Limb (tissue), 2 donors: Measurements from ENCODE around the gene TRIO.
"Not testable (repeated sequence)": the region's sequence is repeated elsewhere in the genome, so short reads cannot be mapped to it uniquely, and the experiment has no call there.

Experiments
- DNase-seq, 2 donors: peaks; one replicate each; pipeline ENCODE4 v3.0.0-alpha.2; 2016; ENCODE audit errors: extremely low spot score in 2 of 2

TRIO gene

DNA sequence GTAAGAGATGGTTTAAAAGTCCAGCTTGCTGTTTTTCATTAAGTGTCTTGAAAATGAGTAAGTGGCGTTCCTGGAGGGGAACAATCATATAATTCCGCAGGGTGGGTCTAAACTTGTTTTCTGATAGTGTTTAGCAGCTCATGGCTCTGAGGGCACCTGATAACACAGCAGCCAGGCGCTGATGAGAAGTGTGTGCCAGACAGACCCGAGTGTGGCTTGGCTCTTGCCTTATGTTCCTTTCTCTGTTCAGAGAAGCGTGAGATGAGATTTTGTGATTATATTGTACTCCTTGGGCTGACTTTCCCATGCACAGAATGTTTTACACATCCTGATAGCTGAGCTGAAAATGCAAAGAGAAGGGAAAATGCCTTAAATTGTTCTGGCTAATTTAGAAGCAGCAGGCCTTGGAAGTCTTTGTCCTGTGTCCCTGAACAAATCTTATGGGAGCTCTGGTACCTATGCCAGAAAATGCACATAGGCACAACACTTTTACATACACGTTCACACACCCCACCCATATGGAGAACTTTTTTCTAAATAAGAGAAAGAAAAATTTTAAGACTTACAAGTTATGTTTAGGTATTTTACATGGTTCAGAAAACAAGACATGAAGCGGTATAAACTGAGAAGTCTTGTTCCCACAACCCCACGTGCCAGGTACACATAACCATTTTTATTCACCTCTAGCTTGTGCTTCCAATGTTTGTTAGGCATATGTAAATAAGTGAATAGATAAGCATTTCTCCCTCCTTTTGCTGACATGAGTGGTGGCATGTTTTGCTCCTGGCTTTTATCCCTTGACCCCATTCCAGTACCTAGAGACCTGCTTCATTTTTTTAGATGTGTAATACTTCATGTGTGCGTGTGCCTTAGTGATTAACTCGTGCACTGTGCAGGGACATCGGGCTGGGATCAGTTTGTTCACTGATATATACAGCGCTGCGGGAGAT, 286.2 kb downstream of the TRIO start:
- DNase-seq: no peak

DNA sequence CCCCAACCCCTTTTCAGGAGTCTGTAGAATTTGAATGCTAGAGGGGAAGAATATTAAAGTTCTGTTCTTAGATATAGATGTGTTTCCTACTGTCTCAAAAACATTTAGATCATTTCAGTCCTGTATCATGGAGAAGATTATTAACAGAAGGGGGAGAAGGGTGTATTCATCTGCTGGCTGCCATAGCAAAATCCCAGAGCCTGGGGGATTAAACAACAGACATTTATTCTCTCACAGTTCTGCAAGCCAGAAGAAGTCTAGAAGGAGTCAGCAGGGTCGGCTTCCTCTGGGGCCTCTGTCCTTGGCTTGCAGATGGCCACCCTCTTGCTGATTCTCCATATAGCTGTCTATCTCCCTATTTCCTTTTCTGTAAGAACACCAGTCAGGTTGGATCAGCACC, 288.4 kb downstream of the TRIO start:
- DNase-seq: no peak

DNA sequence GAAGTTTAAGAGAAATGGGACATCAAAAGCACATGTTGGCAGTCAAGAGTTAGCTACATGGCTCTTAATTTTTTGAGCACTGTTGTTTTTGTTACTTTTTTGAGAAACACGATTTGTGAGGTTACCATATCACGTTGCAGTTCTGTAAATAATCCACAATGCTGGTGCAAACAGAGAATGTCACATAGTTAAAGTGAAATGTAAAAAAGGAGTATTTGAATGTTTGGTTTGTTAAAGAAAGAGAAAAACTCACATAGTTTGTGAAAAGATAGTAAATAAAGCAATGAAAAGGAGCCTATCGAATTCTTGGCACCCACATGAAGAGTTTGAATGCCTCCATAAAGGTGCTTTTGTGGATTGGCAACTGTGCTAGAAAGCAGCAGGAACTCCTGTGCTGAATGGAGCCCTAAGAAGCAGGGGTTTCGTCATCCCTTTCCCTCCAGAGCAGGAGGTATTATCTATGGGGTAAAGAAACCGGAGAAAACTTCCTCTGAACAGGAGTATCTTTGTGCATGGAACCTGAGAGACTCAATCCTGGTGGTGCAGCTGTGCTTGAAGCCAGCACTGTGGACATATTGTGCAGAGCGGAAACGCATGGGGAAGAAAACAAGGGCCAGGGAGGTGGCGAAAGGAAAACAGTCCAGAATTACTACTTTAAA, 289.9 kb downstream of the TRIO start:
- DNase-seq: no peak

DNA sequence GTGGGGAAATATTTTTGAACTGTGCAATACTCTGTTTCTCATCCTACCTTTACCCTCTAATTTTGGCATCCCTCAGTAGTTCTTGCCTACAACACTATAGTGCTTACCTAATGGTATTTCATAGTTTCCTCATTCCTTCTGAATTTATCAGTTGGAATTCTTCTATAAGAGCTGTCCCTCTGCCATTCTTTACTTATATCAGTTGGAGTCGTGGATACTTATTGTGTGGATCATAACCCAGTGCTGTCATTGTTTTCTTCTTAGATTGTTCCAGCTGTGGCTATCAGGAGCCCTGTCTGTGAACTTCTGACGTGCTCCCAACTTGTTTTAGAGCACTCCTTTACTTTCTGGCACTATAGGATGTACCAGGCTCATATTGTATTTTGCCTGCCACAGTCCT, 292.3 kb downstream of the TRIO start:
- no peak for DNase-seq

DNA sequence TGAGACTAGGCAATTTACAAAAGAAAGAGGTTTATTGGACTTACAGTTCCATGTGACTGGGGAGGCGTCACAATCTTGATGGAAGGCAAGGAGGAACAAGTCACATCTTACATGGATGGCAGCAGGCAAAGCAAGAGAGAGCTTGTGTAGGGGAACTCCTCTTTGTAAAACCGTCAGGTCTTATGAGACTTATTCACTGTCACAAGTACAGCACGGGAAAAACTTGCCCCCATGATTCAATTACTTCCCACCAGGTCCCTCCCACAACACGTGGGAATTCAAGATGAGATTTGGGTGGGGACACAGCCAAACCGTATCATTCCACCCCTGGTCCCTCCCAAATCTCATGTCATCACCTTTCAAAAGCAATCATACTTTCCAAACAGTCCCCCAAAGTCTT, 293.0 kb downstream of the TRIO start:
- not testable (repeated sequence) for DNase-seq

DNA sequence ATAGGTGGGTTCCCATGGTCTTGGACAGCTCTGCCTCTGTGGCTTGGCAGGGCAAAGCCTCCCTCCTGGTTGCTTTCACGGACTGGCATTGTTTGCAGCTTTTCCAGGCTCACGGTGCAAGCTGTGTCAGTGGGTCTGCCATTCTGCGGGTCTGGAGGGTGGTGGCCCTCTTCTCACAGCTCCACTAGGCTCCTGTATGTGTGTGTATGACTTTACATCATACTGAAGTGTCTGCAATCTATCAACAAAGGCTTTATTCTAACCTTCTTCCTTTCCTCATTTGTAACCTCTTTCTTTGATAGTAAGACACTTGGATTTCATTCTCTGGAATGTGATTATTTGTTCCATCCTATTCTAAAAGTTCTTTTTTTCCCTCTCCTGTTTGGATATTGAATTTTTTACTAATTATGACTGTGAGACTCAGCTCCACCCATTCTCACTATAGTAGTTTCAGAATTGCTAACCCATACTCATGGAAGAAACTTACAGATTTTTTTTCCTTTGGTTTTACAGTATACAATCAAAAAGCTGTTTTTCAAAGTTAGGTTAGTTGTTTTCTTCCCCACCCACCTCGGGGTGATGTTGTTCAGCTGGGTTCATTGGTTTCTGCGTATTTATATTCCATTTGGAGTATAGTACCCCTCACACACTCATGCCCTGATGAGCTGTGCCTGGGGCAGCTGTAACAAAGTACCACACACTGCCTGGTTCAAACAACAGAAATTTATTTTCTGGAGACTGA, 293.8 kb downstream of the TRIO start:
- DNase-seq: no peak

DNA sequence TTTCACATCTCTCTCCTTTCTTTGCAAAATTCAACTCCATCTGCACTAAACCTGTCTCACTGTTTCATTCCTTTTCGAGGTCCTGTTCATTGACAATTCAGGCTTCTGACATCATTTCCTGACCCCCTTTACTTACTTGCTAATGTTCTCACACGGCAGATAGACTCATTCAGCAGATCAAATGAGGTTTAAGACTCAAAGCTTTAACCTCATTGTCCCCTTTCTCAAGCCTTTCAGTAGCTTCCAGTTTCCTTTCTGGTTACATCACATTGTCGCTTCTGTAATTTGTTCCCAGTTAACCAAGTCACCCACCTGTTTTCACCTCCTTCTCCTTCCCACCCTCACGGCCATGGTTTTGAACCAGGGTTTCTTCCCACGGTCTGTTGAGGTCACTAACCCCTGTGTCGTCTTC, 295.1 kb downstream of the TRIO start:
- DNase-seq: no peak

DNA sequence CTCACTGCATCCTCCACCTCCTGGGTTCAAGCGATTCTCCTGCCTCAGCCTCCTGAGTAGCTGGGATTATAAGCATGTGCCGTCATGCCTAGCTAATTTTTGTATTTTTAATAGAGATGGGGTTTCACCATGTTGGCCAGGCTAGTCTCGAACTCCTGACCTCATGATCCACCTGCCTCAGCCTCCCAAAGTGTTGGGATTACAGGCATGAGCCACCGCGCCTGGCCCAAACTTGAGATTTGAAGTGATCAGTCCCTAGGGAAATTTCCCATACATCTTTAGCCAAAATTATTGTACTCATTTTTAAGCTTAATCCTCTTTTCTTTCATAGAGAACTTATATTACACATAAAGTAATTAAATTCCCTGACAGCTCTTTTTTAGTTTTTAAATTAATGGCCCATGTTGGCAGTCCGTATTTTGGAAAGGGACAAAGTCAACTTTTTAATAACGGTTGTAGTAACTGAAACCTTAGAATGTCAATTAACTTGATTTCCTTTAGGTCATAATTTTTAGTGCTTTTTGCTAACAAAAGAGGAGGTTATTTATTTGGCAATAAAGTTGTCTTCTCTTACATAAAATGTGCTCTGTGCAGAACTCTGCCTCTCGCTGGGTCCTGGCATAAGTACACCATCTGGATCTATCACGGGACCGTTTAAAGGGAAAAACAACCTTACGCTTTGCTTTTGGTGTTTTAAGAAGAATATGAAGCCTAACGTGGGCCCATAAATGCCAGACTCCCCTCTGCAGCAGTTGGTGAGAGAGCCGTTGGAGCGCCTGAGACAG, 296.1 kb downstream of the TRIO start:
- peak in 1 of 2 donors; percentile 48 for DNase-seq

DNA sequence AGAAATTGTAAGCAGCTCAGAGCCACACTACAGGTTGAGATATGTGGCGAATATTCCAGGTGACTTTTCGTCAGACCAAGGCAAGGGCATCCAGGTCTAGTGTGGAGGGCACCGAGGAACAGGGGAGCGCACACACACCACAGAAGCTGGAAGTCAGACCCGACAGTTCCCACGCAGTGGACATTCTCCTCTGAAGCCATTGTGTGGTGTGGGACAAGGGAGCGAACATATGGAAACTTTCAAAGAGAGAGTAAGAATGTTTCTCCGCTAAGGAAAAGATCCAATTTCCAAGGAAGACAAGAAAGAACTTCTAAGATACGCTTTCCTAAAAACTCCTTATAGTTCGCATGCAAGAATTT, 297.1 kb downstream of the TRIO start:
- peak in 1 of 2 donors; percentile 55 for DNase-seq

DNA sequence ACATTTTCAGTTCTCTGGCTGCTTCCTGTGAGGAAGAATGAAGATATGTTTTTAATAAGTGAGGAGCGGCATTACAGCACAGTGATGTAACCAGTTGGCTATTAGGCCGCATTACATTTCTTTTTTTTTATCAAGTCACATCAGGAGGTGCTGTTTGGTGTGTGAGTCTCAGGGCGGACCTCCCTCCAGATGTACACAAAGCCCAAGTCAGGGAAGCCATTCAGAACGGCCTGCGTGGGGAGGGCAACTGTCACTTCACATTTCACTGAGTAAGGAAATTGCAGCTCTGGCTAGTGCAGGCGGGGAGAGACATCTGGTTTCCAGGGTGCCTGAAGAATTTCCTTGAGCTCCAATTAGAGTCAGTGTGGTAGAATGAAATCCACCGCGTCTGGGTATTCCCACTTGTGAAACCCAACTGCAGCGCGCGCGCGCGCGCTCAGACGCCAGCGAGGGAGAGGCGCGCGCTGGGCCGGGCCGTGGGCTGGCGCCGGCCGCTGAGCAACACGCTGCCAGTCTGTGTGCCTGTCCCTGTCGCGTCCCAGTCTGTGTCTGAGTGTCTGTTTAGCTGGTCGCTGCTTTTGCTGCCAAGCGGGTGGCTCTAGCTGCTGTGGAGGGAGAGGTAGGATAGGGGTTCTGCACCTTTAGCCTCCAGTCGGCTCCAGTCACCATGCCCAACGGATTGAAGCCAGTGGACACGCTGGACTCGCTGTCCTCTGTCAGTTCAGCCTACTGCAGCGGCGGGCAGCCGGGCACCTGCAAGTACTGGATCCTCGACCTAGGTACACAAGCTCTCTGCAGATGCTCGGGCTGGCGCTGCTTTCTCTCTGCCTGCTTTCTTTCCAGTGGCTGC, 297.7 kb downstream of the TRIO start:
- DNase-seq: peak; percentile 85 to 94

DNA sequence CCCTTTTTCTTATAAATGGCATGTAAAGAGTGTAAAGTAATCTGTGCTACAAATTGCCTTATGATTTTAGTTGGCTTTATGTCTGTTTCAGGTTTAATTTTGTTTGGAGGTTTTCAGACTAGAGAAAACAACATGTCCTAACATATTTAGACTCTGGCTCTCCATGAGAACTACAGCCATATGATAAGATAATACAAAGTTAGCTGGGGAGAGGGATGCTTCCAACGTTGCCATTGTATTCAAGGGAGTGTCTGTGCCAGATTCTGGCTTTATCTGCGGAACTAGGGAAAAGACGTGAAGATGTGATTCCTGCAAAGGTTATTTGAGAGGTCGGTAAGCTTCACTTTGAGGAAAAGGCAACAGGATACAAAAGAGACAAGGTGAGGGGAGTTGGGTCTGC, 298.5 kb downstream of the TRIO start:
- no peak for DNase-seq

DNA sequence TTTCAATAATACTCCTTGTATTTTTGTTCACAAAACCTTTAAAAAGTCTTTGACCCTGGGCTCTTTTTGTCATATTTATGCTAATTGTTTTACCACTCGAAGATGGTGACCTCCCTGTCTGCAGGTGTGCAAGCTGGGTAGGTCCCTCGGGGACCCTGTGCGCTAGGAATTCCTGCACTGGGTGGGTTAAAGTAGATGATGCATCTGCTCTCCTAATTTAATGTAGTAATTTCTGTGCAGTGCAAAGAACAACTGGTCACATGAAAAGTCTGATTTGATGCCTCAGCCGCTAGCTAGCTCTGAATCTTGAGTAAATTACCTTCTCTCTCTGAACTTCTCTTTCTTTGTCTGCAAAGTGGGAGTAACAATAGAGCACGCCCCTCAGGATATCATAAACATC, 299.4 kb downstream of the TRIO start:
- no peak for DNase-seq

DNA sequence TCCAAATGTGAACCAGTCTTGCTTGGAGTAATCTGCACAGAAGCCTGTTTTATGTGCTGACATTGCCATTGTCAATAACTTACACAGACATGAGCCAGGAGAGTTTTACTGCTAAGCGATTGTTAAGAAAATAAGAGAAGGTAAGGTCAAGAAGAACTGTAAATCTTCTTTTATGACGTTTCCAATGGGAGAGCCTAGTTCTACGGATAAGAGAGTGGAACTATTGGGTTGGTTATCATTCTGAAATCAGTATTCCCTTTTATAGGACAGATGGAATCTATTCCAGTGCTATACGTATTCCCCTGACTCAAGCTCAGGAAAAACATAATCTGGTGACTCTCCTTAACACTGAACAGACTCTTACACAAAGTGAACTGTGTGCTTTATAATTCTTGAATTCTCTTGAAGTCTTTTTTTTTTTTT, 300.5 kb downstream of the TRIO start:
- DNase-seq: no peak

DNA sequence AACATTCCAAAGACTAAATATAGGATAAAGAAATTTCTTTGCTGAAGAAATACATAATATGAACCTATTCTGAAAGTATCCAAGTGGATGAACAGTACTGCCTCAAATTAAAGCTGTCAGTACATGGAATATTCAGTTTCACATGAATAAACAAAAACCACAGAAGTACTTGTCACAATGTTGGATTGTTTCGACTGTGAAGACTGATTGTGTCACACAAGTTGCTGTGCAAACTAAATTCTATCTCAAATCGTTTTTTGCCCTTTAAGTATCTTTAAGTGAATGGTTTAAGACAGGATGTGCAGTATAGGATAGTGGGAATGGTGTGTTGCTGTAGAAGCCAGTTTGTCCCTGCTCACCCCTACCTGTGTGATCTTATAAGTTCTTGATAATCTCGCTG, 301.0 kb downstream of the TRIO start:
- DNase-seq: no peak

DNA sequence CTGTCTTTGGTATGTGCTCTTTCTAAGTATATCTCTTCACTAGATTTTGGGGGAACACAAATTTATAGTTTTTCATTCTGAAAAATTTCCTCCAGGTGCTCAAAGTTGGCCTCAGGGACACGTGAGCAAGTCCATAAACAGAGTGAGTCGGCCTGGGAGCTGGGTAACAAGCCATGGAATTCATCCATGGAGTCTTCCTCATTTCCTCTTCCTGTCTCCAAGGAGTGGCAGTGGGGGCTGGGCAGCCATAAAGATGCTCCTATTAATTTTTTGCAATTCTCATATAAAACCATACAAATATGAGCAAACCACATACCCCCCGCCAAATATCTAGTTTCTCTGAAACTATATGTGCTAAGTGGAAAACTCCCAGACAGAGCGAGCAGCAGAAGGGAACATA, 301.9 kb downstream of the TRIO start:
- DNase-seq: no peak

DNA sequence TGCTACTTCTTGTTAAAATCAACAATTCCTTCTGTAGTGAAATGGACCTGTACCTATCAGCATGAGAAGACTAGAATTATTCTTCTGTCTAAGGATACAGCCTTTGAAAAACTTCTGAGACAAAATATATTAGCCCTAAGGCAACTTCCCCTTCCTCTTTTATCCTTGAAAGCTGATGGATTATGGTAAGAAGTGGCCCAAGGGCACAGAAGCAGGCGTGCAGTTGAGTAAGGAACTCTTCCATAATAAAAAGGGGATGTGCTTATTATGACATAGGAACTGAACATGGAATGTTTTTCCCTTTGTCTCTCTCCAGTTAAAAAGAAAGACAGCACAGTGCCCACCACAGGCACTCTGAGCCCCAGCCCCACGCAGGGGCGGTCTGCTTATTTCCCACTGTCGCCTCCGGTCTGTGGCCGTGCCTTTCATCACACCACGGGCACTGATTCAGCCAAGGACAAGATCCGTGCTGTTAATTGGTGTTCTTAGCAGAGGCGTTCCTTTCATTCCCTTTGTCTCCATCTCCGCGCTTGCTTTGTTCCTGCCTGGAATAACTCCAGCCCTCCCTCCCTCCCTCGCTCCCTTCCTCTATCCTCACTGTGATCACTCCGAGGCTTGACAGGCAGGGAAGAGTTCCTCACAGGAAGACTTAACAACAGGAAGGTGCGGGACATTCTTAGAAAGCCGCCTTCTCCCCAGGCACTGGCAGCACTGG, 302.6 kb downstream of the TRIO start:
- DNase-seq: peak in 1 of 2 donors; percentile 72

DNA sequence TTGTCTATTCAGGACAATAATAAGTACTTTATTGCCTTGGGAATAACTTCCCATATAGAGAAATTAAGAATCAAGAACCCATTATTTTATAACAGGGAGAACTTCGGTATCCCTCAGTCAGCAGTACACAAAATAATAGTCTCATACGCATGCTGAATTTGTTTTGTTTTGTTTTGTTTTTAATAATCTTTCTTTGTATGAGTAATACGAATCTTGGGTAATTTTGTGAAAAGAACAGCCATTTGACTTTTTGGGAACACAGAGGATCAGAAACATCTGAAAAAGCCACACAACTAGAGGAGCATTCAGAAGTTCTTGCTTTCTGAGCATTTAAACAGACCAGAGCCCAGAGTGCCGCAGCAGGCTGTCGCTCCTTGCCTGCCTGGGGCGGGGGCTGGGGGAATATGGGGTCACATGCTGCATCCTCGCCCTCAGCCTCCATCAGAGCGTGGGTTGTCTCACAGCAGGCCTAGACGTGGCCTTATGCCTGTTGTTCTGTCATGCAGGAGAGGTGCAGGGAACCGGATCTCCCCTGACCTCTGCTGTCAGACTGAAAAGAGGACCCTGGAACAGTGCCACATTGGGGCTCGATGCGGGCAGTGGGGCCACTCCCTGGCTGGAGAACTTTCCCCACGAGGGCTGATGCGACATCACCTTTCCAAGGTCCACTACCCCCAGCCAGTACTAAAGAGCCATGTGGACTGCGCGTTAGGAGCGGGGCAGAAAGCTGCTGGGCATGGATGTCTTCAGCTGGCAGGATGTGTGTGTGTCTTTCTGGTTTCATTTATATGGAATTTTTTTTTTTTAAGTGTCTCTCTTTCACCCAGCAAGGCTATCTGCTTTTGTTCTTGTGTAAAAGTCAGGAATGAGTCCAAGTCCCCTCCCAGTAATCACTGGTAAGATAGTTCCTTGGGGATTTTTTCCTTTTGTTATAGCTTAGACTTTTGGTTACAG, 305.1 kb downstream of the TRIO start:
- peak in 1 of 2 donors; percentile 61 for DNase-seq

DNA sequence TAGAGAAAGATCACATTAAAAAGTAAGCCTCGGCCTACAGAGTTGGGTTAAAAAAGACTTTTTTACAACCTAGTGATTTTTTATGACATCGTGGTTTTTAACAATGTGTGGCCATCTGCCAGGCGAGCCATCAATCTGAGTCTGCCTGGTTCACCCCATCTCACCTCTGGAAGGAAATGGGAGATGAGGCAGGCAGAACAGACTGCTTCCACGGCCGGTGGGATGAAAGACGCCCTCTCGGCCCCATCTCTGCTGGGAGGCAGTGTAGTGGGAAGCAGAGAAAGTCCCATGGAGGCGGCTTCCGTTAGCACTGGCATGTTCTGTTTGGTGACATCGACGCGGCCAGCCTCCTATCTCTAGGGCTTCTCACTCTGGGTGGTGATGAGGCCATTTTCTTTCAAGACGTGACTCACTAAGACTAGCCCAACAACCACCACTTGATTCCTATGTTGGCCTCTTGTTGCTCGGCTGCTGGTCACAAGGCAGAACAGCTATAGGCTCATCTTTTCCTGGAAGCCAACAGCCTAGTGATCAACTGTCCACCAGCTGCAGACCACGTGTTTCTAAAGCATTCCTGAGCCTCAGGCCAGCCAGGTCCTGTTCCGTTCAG, 306.0 kb downstream of the TRIO start:
- peak; percentile 67 to 79 for DNase-seq
